T-helper 1 cell (primary cell): ENCODE results near the gene MCTP1.
"Not testable (repeated sequence)": the region's sequence is repeated elsewhere in the genome, so short reads cannot be mapped to it uniquely, and the experiment has no call there.

Experiments used
- DNase-seq, 5 donors: peaks; one replicate each; pipeline ENCODE4 v3.0.0-alpha.2; 2012 to 2020

Gene MCTP1

DNA sequence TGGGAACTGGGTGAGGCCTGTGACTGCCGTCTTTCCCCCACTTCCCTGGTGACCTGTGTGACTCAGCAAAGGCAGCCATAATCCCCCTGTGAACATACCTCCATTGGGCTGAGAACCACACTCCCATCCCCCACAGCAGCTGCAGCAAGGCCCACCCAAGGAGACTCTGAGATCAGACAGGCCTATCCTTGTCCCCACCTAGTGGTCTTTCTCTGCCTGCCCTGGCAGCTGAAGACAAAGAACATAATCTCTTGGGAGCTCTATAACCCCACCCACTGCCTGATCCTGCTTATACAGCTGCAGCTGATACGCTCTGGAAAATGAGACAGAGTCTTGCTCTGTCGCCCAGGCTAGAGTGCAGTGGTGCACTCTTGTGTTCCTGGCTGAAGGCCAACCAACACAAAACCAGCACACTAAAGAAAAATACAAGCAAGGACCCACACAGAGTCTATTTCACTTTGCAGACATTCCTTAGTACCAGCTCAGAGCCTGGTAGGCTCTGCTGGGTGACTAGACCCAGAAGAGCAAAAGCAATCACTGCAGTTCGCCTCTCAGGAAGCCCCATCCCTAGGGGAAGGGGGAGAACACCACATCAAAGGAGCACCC, 106.7 kb downstream of the MCTP1 start:
- no peak for DNase-seq

DNA sequence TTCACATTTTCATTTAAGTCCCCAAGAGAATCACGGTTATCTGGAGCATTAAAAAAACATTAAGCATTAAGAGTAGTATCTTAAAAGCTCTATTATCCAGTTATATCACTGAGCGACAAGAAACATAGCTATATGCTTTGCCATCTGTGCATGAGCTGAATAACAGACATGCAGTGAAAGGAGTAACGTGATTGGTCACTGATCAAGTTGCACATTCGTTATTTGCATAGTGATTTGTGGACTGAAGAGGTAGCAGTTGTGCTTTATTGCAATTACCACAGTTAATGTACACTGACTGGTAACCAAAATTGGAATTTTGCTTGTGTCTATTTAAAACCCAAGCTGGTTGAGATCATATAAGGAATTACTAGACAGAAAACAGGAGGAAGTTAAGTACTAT, 107.4 kb downstream of the MCTP1 start:
- no peak for DNase-seq

DNA sequence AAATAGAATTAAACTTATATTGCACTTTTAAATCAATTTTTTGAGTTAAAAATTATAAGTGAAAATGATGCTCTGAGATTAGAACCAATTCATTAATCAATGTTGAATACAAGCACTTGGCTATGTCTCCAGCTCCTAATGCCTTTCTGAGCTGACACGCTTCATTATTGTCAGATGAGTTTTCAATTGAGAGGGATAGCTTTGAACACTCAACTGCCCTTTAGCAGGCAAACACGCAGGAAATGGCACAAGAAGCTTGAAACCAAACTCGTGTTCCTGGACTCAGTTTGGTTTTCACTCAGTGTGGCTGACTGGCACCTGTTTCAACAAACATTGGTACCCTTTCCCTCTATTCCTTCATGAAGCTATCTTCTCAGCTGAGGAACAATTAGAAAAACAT, 109.8 kb downstream of the MCTP1 start:
- DNase-seq = no peak

DNA sequence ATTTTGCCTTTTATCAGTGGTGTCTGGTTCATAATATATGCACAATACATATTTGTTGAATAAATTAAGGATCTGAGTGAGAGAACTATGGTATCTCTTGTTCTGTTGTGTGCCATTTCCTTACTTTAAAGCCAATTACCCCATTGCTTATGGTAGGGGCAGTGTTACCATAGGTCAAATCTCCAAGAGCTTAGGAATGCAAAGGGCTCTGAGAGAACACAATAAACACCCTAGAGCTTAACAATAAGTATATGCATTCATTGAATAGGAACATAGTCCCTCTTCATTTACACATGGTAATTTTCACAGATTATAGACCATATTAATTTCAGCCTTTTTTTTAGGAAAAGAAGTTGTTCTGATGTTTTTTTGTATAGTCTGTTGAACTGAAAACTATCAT, 112.2 kb downstream of the MCTP1 start:
- no peak for DNase-seq

DNA sequence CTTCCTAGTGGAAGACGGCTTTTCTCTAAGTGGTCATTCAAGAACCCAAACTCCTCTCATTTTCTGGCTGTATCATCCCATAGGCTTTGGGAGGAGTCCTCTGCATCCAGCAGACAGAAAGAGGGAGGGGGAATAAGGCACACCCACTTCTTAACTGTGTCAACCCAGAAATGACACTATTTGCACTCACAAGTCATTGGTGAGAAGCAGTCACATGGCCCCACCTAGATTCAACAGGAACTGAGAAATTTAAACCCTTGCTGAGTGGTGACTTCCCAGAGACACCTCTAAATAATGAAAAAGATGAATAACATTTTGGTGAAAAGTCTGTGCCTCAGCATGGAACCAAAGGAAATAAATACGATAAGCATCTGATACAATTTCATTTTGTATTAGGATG, 120.0 kb downstream of the MCTP1 start:
- DNase-seq = no peak

DNA sequence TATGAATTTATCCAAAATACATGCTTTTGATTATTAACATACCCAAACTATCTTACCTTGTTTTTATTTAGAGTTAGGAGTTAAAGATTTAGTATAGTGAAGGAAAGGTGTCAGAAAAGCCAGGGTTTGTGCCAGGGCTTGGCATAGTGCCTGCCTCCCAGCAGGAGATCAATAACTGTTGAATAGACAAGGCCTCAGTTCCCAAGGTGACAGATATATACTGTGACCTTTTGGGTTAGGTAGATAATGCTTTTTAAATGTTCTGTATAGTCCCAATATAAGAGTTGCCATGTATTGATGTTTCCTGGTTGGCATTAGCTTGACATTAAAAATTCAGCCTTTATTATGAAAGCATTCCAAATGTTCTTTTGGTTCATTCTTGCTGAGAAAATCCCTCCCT, 121.8 kb downstream of the MCTP1 start:
- DNase-seq = no peak

DNA sequence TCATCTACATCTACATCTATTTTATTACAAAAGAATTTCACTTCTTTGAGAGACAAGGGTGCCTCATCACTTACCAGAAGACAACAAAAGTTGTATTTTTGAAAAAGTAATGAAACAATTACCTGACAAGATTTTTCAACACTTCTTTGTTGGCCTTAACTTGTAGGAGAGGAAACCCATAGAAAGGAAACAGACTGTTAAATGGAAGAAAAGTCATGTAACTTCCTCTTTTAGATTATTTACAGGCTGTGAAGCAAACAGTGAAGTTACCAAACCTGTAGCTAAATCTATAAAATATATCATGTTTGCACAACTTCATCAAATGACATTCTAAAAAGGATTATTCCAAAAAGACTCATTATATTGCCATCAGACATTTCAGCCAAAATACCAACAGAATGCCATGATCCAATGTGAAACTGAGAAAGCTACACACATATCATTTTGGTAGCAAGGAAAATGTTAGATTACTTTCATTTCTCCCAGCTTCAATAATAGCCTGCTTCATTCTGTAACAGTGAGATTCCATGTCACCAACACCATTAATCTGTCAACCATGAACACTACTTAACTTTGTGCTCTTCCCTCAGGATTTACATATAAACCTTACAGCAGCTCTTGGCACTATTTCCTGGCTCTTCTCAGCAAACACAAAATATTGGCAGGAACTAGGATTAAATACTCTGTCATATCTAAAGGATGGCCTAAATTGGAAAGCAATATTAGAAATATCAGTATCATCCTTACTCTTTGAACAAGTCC, 122.5 kb downstream of the MCTP1 start:
- no peak for DNase-seq

DNA sequence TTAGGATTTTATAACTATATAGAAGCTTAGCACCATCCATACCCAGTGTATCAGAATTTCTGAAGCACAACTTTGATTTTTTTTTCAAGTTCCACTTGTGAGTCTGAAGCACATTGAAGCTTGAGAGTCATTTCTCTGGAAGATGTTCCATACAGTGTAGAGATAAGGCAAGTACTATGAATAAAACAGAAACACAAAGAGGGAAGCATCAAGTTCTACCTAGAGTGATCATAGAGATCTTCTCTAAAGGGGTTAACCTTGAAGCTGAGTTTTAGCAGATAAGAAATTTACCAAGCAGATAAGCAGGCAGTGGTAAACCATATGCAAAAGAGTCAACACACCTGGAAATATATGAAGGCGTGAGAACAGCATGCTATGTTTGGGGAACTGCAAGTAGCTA, 125.3 kb downstream of the MCTP1 start:
- DNase-seq = no peak

DNA sequence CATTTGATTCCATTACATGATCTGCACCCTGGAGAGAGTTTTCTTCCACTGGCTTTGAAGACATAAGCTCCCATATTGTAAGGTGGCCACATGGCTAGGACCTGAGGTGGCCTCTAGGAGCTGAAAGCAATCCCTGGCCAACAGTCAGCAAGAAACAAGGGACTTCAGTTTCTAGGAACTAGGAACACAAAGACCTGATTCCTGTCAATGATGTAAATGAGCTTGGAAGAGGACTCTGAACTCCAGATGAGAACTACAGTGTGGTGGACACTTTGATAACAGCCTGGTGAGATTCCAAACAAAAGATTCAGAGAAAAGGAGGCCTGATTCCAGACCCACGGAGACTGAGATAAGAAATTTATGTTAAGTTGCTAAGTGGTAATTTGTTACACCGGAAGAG, 129.0 kb downstream of the MCTP1 start:
- no peak for DNase-seq

DNA sequence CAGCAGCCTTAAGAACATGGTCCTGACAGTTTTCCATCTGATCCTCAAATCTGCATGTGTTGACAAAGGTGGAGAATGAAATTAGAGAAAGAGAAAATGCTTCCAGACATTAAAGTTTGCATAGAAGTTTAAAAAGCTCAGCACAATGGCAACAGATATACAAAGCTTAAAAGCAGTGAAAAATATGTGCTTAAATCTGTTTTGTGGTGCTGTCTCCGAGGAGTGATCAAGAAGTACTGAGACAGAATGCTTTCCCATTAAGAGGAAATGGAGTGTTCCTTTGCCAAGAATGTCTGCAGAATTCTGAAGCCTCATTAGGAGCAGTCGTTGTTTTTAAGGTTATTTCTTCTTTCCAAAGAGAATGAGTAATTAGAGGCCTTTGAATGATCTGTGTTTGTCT, 131.4 kb downstream of the MCTP1 start:
- DNase-seq = no peak

DNA sequence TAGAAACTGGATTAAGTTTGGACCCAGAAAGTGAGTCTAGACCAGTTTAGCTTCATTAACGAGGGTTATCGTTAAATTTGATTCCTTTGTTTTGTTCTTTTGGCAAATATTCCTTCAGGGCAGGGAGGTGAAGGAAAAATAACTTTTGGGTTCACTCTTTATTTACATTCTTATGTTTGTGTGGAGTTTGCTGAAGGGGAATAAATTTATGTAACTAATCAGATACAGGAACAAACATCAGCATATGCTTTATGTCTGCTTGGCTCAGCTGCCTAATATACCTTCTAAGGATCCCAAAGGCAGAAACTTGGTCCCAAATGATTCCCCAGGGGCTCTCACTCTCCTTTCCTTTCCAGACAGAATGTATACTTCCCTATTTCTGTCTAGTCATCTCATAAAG, 132.4 kb downstream of the MCTP1 start:
- DNase-seq = no peak

DNA sequence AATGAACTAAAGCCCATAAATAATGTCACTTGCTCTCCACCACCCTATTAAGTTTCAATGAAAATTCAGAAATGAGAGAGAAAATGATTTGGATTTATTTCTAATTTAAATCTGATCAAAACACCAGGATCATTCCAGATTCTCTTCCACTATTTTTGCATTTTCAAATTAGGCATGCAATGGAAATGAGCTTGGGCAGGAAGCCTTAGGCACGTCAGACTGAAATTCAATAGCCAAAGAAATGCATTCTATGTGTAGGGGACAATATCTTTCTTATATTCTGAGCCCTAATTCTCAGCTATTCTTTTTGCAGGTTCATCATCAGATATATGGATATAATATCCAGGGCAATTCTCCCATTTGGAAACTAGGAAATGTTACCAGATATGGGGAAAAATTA, 132.8 kb downstream of the MCTP1 start:
- no peak for DNase-seq

DNA sequence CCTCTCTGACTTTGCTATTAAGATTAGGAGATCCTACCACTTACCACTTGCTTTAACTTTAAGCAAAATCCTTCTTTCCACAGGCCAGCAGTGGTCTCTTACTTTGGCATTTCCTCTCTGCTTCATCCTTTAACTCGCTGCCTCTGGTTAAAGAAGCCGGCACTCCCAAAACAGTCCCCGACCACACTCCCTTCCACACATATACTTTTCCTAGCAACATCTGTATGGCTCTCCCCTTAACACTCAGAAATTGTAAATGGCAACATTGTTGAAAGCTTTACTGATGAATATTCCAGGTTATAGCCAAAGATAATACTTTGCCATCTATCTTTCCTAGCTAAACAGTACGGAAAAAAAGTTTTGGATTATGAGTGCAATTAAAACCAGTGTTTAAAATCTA, 133.2 kb downstream of the MCTP1 start:
- no peak for DNase-seq

DNA sequence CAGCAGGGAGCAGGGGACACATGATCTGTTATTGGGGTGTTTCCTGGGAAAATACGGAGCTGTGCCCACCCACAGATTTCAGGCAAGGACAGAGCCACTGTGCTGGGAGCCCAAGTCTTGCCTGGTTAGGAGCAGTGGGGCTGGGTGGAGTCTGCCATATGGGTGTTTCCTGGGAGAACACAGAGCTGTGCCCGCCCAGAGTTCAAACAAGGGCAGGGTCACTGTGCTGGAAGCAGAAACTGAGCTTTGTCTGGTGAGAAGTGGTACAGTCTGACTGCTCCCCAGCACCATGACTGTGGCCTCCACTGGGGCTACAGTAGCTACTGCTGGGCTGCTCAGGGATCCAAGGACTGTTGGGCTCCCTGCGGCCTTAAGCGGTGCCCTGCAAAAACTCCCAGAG, 135.5 kb downstream of the MCTP1 start:
- no peak for DNase-seq

DNA sequence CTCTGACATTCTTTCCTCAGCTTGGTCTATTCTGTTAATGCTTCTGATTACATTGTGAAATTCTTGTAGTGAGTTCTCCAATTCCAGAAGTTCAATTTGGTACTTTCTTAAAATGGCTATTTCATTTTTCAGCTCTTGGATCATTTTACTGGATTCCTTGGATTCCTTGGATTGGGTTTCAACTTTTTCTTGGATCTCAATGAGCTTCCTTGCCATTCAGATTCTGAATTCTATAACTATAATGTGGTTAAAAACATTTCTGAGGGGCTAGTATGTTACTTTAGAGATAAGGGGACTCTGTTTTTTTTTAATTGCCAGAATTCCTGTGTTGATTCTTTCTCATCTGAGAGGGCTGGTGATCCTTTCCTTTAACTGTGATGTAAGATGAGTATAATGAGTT, 136.4 kb downstream of the MCTP1 start:
- DNase-seq = no peak

DNA sequence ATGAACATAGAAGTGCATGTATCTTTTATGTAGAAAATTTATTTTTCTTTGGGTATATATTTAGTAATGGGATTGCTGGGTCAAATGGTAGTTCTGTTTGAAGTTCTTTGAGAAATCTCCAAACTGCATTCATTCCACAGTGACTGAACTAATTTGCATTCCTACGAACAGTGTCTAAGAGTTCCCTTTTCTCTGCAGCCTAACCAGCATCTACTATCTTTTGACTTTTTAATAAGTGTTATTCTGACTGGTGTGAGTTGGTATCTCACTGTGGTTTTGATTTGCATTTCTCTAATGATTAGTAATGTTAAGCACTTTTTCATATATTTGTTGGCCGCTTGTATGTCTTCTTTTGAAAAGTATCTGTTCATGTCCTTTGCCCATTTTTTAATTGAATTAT, 141.0 kb downstream of the MCTP1 start:
- DNase-seq = not testable (repeated sequence)

DNA sequence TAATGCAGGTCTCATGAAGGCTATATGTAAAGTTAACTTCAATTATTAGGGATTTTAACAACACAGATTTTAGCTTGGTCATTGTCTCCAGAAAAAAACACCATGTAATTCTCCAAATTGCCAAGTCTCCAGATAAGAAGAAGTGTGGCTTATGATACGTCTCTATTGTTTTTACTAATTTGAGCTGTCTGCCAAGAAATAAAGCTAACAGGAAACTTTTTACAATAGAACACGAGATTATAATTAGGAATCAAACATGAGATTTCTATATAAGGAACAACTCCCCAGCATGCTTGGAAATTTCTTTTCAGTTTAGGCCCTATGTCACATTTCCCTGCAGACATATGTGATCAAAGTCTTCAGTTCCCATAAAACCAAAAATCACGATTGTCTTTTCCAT, 142.7 kb downstream of the MCTP1 start:
- no peak for DNase-seq

DNA sequence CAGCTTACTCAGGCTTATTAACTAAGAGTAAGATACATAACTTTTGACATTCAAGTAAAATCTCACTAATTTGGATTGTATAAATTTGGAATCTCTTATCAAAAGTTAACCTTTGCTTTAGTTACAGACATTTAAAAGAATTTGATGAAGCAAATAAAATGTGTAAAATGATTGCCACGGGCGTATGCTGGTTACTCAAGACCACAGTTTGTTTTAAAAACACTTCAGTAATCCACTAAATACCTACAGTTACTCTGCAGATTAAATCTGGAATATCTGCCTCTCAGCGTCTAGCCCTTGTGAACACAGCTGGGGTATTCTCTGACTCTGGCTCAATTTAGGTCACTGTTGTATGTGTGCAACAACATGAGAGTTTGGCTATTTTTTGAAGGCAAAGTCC, 143.8 kb downstream of the MCTP1 start:
- DNase-seq = no peak

DNA sequence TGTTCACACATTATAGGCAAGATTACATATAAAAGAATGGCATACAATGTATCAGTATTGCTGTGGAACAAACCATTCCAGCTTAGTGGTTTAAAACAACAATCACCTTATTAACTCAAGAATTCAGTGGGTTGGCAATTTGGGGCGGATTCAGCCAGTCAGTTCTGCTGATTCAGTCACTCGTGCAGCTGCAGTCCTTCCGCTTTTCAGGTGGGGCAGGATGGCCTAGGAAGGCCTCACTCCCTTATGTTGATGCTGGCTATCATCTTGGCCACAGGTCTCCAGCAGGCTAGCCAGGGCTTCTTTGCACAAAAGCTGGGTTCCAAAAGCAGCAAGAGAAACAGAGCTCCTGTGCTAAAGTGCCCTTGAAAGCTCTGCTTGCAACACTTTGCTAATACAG, 150.6 kb downstream of the MCTP1 start:
- DNase-seq = no peak

DNA sequence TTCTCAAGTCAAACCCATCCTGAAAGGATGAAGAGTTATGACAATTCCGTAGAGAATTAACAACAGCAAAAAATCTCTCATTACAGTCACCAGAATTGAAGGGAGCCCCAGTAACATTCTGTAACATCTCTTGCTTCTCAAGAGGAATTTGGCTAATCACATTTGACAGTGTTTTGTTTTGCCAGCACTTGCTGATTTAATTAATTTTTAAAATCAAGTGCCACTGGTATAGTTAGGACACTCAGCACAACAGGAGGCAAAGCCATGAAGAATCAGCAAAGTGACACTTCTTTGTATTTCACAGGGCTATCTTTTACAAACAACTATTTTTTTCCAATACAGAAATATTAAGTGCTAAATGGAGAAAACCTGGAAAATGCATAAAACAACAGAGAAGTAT, 152.8 kb downstream of the MCTP1 start:
- DNase-seq = no peak

DNA sequence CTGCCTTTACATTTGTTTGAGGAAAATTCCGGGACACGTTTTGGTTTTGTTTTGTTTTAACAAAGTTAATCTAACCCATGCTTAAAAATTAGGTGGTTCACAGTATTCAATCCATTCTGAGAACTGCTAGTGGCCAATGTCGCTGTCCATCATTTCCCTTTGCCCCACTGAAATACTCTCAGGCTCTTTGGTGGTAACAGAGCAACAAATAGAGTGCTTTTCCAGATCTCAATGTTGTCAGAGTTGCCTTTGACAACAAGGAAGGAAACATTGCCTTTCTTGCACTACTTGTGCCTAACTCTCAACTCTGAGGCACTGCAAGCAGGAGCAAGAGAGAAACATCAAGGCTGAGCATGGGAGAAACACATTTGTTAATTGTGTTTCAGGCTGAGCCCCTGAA, 154.0 kb downstream of the MCTP1 start:
- DNase-seq = no peak

DNA sequence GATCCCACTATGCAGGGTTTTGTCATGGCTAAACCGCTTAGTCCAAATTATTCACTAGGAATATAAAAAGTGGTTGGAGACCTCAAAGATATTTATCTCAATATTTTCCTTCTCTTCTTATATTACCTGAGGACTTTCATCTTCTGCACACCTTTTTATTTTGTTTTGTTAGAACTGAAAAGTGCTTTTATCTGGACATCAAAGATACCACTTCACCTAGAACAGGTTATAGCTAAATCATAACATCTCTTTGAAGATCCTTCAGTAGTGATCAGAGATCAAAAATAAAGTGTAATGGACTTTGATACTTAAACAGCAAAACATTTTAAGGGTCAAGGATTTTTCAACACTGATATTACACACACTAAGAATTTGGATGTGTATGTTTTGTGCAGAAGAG, 160.2 kb downstream of the MCTP1 start:
- no peak for DNase-seq

DNA sequence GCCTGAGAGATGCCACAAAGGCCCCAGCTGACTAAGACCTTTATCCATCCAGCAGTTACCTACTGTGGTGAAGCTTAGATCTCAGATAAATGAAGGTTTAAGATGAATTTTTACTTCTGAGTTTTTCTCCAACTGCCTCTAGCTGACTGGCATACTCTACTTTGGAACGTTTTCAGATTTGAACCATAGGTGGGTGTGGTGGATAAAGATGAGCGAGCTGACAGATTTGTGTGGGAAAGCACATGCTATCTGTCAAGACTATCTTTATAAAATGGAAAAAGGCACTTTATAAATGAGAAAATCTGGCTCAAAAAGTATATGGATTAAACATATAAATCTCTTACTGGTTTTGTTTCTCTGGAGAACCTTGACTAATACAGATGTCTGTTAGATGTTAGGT, 160.8 kb downstream of the MCTP1 start:
- no peak for DNase-seq

DNA sequence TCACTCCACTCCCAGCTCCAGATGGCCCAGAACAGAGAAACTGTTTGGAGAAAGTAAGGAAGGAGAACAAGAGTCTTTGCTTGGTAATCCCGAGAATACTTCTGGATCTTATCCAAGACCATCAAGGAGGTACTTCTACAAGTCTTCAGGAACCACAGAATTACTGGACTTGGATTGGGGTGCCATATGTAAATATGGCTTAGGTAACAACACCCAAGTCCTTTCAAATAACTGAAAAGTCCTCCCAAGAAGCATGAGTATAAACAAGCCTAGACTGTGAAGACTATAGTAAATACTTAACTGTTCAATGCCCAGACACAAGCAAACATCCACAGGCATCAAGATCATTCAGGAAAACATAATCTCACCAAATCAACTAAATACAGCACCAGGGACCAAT, 170.0 kb downstream of the MCTP1 start:
- DNase-seq = no peak

DNA sequence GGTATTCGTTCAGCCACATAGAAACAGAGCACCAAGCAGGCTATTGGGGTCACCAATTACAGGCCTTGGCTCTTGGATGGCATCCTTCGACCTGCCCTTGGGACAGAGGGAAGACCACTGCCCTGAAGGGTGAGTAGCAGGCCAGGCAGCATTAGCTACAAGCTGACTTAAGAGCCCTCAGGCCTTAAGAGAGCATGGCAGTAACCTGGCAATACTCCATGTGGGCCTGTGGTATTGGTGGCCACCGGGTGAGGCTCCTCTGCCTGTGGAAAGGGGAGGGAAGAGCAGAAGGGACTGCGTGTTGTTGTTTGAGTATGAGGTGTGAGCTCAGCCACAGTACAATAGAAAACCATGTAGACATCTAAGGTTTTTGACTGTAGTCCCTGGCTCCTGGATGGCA, 170.6 kb downstream of the MCTP1 start:
- DNase-seq = no peak
